NCI-H2171 (cell line): Measurements from ENCODE around the gene KLHDC7A.

ENCODE experiments used
- DNase-seq: peaks from one replicate; lab custom pipeline; 2025; lab: John Stamatoyannopoulos, UW

The KLHDC7A gene

GRCh38 chr1:18508084-18508483 is 27.4 kb downstream of the KLHDC7A start:
- no peak for DNase-seq

DNA sequence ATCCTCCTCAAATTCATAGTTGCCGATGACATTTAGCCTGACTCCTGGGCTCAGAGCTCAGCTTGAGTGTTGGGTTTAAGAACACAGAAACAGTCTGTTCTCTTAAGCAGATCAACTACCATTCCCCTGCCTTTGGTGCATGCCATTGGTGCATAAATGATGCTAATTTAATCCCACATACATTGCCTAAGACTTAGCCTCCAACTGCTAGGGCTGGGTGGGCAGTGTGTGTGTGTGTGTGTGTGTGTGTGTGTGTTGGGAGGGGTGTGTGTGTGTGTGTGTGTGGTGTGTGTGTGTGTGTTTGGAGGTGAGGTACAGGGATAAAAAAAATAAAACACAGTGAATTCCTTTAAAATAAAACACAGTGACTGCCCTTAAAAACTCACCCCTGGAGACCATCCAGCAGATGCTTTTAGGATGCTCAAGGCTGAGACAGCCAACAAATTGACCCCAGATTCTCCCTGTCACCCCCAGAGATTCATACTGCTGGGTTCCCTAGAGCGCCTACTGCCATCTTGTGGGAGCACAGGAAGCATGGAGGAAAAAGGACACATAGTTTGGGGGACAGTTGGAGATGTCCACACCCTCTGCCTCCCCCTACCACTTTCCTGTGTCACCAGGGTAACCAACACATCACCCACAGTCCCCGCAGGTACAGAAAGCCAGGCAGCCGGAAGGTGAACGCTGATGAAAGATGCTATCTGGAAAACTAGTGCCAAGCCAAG is 30.6 kb downstream of the KLHDC7A start:
- DNase-seq = no peak

DNA sequence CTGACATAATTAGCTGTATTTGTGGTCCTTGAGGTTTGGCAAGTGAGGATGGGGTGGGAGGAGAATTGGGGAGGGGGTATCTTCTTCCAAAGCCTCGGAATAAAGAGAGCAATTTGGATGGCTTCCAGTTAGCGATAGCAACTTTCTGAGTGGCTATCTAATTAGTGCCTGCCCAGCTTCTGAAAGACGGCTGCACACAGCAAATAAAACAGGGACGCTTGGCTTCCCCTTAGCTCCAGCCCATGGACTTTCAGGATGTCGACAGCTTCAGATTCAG is 31.1 kb downstream of the KLHDC7A start:
- DNase-seq = no peak

DNA sequence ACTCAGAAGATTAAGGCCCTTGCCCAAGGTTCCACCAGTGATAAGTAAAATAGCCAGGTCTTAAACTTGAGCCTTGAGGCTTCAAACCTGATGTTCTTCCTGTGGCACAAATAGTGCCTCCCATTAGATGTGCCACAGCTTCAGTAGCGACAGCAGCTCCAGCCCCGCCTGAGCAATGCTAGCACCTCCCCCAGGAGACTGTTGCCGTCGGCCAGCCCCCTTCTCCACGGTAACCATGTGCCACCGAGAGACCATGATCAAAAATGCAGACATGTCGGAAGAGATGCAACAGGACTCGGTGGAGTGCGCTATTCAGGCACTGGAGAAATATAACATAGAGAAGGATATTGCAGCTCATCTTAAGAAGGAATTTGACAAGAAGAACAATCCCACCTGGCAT is 32.2 kb downstream of the KLHDC7A start:
- no peak for DNase-seq

DNA sequence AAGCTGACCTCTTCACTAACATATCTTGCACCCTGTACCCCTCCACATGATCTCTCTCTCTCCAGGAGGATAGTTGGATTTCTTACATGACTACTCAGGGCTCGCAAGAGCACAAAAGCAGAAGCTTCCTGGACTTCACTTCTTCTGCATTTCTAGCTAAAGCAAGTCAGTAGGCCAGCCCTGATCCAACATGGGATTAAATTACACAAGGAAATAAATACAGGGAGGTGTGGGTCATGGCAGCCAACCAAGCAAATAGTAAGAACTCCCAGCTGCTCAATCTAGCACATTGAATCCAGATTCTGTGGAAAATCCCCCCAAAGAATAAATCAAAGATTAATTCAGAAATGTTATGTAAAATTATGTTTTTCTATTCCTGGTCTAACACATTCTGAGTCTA is 33.3 kb downstream of the KLHDC7A start:
- DNase-seq = no peak

DNA sequence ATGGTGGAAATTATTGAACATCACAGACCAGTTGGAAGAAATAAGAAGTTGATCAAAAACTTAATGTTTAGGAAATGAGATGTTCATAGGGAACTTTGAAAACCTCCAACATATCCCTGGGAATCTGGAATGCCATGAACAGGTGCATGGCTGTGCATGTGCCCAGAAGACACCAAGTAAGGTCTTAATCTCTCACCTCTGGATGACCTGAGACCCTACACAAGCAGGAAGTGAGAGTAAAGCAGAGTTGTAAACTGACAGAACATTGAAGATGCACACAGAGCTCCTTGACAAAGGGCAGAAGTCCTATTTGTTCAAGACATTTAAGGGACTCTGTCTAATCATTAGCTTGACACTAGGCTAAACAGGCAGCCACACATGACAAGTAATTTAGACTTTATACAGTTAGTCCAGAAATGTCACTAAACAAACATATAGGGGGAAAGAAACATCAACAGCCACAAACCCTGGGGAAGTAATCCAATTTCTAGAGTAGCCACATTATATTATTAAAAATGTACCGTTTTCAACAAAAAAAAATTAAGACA is 34.5 kb downstream of the KLHDC7A start:
- no peak for DNase-seq

- no peak for DNase-seq
Measured at GRCh38 chr1:18516473-18516872, 35.7 kb downstream of the KLHDC7A start.

DNA sequence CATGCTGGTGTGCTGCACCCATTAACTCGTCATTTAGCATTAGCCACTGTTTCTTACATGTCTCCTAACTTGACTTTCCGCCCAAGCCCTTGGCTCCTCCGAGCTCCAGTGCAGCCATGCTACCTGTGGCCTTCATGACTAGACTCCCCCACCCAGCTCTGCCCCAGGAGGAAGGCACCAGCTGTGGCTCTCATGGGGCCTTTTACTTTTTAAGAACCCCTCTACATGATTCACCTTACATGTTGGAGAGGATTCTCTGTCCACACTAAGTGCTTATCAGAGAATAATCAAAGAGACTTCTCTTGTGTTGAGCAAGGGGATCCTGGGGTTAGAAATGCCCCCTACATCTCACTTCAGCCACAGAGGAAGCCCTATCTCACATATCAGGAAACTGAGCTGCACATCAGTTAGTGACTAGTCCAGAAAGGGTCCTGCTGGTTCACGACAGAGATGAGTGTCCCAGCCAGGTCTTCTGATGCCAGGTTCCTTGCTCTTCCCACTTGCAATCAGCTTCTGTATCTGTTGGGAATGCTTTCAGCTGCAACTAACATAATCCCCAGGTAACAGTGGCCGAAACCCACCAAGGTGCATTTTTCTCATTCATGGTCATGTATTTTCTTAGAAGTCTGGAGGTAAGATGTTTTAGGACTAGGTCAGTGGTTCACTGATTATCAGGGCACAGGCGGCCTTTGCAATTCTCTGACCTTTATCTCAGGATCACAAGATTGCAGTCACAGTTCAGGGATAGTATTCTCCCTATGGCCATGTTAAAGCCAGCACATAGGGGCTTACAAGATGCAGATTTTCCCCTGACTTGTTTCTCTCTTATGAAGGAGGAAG is 45.9 kb downstream of the KLHDC7A start:
- DNase-seq = no peak

DNA sequence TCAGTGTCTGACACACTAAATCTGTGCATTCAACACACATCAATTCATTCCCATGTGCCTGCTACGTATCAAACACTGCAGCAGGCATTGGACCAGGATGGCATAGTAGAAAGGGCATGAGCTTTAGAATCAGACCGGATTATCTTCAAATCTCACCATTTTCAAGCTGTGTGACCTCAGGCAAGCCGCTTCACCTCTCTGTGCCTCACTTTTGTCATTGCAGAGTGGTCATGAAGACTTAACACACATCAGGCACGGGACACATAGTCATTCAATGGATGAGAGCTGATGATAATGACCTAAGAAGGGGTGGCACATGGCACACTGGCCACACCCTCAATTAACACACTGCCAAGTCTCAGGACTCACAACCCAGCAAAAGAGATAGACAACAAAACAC is 46.8 kb downstream of the KLHDC7A start:
- no peak for DNase-seq

DNA sequence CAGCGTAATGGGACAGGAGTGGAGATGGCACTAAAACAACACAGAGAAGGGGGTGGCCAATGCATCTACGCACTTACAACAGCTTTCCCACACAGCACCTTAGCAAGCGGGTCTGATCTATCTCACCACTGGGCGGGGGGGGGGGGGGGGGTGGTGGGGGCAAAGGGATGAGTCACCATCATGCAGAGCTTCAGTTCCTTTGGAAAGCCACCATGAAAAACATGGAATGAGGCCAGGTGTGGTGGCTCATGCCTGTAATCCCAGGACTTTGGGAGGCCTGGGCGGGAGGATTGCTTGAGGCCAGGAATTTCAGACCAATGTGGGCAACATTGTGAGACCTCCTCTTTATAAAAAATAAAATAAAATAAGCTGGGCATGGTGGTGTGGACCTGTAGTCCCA is 47.2 kb downstream of the KLHDC7A start:
- no peak for DNase-seq

- DNase-seq = no peak
Measured at GRCh38 chr1:18528616-18529015, 47.9 kb downstream of the KLHDC7A start.

GRCh38 chr1:18529714-18530113 is 49.0 kb downstream of the KLHDC7A start:
- no peak for DNase-seq

- DNase-seq = no peak
Measured at GRCh38 chr1:18530587-18531502, 50.1 kb downstream of the KLHDC7A start.

DNA sequence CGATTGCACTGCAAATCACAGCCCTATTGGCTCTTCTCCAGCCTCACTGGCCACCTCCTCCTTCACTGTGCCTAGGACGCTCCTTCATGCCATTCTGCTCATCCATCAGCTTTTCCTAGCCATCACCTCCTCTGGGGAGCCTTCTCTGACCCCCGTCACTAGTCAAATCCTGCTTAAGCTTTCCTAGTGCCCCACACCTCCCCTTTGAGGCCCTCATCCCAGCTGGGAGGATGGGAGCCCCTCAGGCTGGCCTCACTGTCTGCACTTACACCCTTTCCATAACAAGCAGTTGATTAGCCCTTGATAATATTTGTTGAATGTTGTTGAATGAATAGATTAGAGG is 50.7 kb downstream of the KLHDC7A start:
- DNase-seq = no peak

- no peak for DNase-seq
Measured at GRCh38 chr1:18532390-18533170, 51.9 kb downstream of the KLHDC7A start.

- no peak for DNase-seq
Measured at GRCh38 chr1:18533259-18533658, 52.5 kb downstream of the KLHDC7A start.

- DNase-seq = no peak
Measured at GRCh38 chr1:18534810-18535205, 54.1 kb downstream of the KLHDC7A start.
